GM19455 (cell line): Measurements from ENCODE around the gene VPS45.

Experiments used
- ATAC-seq: cut with Tn5 transposase; IDR thresholded peaks from one replicate; pipeline ENCODE4 v1.9.1; 2021; ENCODE audit not compliant: unreplicated experiment

VPS45 gene

GRCh38 chr1:150155413-150156071, 88.0 kb downstream of the VPS45 start:
- ATAC-seq = no peak

- ATAC-seq = no peak
Measured at GRCh38 chr1:150156868-150157603, 89.5 kb downstream of the VPS45 start.

- ATAC-seq = no peak
Measured at GRCh38 chr1:150159550-150159949, 92.0 kb downstream of the VPS45 start.

GRCh38 chr1:150160964-150161621, 93.5 kb downstream of the VPS45 start:
- no peak for ATAC-seq

GRCh38 chr1:150161747-150162581, 94.4 kb downstream of the VPS45 start:
- no peak for ATAC-seq

- no peak for ATAC-seq
Measured at GRCh38 chr1:150162582-150162861, 94.9 kb downstream of the VPS45 start.

- no peak for ATAC-seq
Measured at GRCh38 chr1:150162862-150163706, 95.5 kb downstream of the VPS45 start.

- ATAC-seq = no peak
Measured at GRCh38 chr1:150164224-150164623, 96.6 kb downstream of the VPS45 start.

- ATAC-seq = no peak
Measured at GRCh38 chr1:150164779-150165178, 97.2 kb downstream of the VPS45 start.

GRCh38 chr1:150165622-150166612, 98.3 kb downstream of the VPS45 start:
- no peak for ATAC-seq

- no peak for ATAC-seq
Measured at GRCh38 chr1:150168960-150169601, 101.5 kb downstream of the VPS45 start.

- no peak for ATAC-seq
Measured at GRCh38 chr1:150171801-150172200, 104.2 kb downstream of the VPS45 start.

- ATAC-seq = no peak
Measured at GRCh38 chr1:150173141-150173585, 105.6 kb downstream of the VPS45 start.

GRCh38 chr1:150176593-150176992, 109.0 kb downstream of the VPS45 start:
- ATAC-seq = no peak

- ATAC-seq = no peak
Measured at GRCh38 chr1:150178548-150178947, 111.0 kb downstream of the VPS45 start.

- no peak for ATAC-seq
Measured at GRCh38 chr1:150179867-150180266, 112.3 kb downstream of the VPS45 start.

- no peak for ATAC-seq
Measured at GRCh38 chr1:150180474-150180873, 112.9 kb downstream of the VPS45 start.

- no peak for ATAC-seq
Measured at GRCh38 chr1:150182247-150182646, 114.7 kb downstream of the VPS45 start.

- ATAC-seq = no peak
Measured at GRCh38 chr1:150183061-150183460, 115.5 kb downstream of the VPS45 start.
